A673 (cell line): ENCODE measurements around the gene ZNF408.
"Not testable (repeated sequence)": the region's sequence is repeated elsewhere in the genome, so short reads cannot be mapped to it uniquely, and the experiment has no call there.

ENCODE experiments used
- CTCF ChIP-seq: fragments of 300-800, 200-600 bp; sonication (generic); conservative IDR thresholded peaks from 2 replicates; pipeline ENCODE4 v1.5.1; 2017; ENCODE audit warnings: low read depth, mild to moderate bottlenecking, antibody characterized with exemption, low read length, moderate library complexity, mixed read lengths
- EZH2 ChIP-seq: fragments of 200-600 bp; sonication (generic); IDR thresholded peaks from 2 replicates; pipeline ENCODE4 v1.6.1; 2017; ENCODE audit warnings: borderline replicate concordance, low read depth, mild to moderate bottlenecking, mixed read lengths, antibody characterized with exemption, low read length; ENCODE audit not compliant: poor library complexity, severe bottlenecking

- TF ChIP-seq CTCF, EZH2: not testable (repeated sequence)
Measured at GRCh38 chr11:46670521-46670920, 30.3 kb upstream of the ZNF408 start.
